T-helper 9 cell (primary cell): ENCODE measurements around the gene DYSF.

Experiments
- DNase-seq: peaks from one replicate; pipeline ENCODE4 v3.0.0-alpha.2; 2020

Gene DYSF

GRCh38 chr2:71662665-71663394 lies 209.5 kb downstream of the DYSF start:
- no peak for DNase-seq

- DNase-seq: no peak
Observed at GRCh38 chr2:71664161-71664560, 210.8 kb downstream of the DYSF start.

GRCh38 chr2:71665168-71666093 lies 212.1 kb downstream of the DYSF start:
- no peak for DNase-seq

GRCh38 chr2:71666094-71666474 lies 212.7 kb downstream of the DYSF start:
- DNase-seq: no peak

- no peak for DNase-seq
Observed at GRCh38 chr2:71667256-71668182, 214.2 kb downstream of the DYSF start.

- no peak for DNase-seq
Observed at GRCh38 chr2:71668326-71669057, 215.1 kb downstream of the DYSF start.

- no peak for DNase-seq
Observed at GRCh38 chr2:71669058-71669456, 215.7 kb downstream of the DYSF start.

- no peak for DNase-seq
Observed at GRCh38 chr2:71669628-71670429, 216.5 kb downstream of the DYSF start.

GRCh38 chr2:71670430-71670795 lies 217.1 kb downstream of the DYSF start:
- no peak for DNase-seq

- DNase-seq: no peak
Observed at GRCh38 chr2:71671203-71671854, 218.0 kb downstream of the DYSF start.

GRCh38 chr2:71671895-71672825 lies 218.8 kb downstream of the DYSF start:
- no peak for DNase-seq

GRCh38 chr2:71672826-71673795 lies 219.8 kb downstream of the DYSF start:
- no peak for DNase-seq

- no peak for DNase-seq
Observed at GRCh38 chr2:71674158-71674851, 220.9 kb downstream of the DYSF start.

GRCh38 chr2:71675296-71675695 lies 221.9 kb downstream of the DYSF start:
- DNase-seq: no peak

GRCh38 chr2:71678874-71679273 lies 225.5 kb downstream of the DYSF start:
- no peak for DNase-seq

GRCh38 chr2:71679491-71679890 lies 226.1 kb downstream of the DYSF start:
- no peak for DNase-seq

- no peak for DNase-seq
Observed at GRCh38 chr2:71680925-71681324, 227.6 kb downstream of the DYSF start.

GRCh38 chr2:71681626-71682025 lies 228.3 kb downstream of the DYSF start:
- DNase-seq: no peak
